Adrenal gland (tissue), 5 donors: ENCODE data around the gene CSNK1E.

Source experiments
- POLR2A ChIP-seq, 2 donors: fragments of 450-650 bp; IDR thresholded peaks; one replicate each; pipeline ENCODE4 v1.6.1; 2017; ENCODE audit warnings: antibody characterized with exemption in 2 of 2, mild to moderate bottlenecking in 2 of 2, moderate library complexity in 1 of 2
- TF ChIP-seq, protein P1 (sequence below), 6 experiments: fragments of 450-650 bp in 4 of 6; fragments of 200-600 bp in 2 of 6; sonication (generic) in 1 of 6; IDR thresholded peaks; 1 replicate in 5 of 6; 2 replicates in 1 of 6; pipeline versions ENCODE4 v1.5.1 to v1.8.0; 2016 to 2021; ENCODE audit warnings: antibody characterized with exemption in 6 of 6, mild to moderate bottlenecking in 2 of 6, moderate library complexity in 1 of 6
- donor health status: DM: no; HTN: no; CAD: no.

DNA sequence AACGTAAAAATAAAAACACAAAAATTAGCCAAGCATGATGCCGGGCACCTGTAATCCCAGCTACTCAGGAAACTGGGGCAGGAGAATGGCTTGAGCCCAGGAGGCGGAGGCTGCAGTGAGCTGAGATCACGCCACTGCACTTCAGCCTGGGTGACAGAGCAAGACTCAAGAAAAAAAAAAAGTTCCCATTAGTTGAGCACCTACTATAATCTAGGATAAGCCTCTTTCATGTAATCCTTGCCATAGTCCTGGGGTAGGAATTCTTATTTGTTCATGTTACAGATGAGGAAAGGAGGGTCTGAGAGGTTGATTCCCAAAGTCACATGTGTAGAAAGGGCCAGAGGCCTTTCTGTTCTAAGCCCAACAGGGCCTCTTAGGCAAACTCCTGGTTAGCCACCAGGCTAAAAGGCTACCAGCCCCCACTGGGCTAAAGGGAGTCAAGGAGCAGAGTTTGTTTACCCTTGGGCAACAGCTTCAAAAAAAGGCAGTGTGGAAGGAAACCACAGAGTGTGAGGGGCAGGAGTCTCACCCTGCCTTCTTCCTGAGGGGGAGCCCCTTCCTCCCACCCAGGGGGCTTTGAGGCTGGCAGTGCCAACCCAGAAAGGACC is 21.6 kb upstream of the CSNK1E start:
- TF ChIP-seq, protein P1, sequence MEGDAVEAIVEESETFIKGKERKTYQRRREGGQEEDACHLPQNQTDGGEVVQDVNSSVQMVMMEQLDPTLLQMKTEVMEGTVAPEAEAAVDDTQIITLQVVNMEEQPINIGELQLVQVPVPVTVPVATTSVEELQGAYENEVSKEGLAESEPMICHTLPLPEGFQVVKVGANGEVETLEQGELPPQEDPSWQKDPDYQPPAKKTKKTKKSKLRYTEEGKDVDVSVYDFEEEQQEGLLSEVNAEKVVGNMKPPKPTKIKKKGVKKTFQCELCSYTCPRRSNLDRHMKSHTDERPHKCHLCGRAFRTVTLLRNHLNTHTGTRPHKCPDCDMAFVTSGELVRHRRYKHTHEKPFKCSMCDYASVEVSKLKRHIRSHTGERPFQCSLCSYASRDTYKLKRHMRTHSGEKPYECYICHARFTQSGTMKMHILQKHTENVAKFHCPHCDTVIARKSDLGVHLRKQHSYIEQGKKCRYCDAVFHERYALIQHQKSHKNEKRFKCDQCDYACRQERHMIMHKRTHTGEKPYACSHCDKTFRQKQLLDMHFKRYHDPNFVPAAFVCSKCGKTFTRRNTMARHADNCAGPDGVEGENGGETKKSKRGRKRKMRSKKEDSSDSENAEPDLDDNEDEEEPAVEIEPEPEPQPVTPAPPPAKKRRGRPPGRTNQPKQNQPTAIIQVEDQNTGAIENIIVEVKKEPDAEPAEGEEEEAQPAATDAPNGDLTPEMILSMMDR (IDR thresholded peaks at IDR 0.05), result no peak
- TF ChIP-seq POLR2A (IDR thresholded peaks at IDR 0.05), result no peak
